NAMALWA (cell line): ENCODE data around the gene ARID3C.

ENCODE experiments used
- DNase-seq: peaks from one replicate; pipeline ENCODE4 v3.0.0-alpha.2; 2015; ENCODE audit warnings: low spot score

The ARID3C gene

GRCh38 chr9:34628656-34629490, at the start of gene ARID3C:
Gene ARID3C, minus strand, starts transcription at chr9:34629066. Its CDS starts 1,052 bp downstream, at chr9:34628014.
- DNase-seq: no peak

DNA sequence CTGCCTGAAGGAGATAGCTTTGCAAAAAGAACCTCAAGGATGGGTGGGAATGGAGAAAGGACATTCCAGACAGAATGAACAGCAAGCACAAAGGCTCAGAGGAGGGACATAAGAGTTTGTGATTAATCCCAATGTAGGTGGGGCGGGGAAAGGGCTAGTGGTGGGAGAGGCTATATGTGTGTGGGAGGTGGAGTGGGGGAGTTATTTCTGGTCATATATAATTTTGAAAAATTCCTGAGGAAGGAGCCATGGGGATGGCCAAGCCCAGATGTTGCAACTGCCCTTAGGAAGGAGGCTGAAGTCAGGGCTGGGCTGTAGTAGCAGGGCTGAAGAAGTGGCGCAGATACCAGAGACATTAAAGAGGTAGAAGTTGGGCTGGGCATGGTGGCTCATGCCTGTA, 47.0 kb upstream of the ARID3C start:
- DNase-seq: no peak

GRCh38 chr9:34675048-34675714, 46.3 kb upstream of the ARID3C start:
- DNase-seq: peak; percentile 87

DNA sequence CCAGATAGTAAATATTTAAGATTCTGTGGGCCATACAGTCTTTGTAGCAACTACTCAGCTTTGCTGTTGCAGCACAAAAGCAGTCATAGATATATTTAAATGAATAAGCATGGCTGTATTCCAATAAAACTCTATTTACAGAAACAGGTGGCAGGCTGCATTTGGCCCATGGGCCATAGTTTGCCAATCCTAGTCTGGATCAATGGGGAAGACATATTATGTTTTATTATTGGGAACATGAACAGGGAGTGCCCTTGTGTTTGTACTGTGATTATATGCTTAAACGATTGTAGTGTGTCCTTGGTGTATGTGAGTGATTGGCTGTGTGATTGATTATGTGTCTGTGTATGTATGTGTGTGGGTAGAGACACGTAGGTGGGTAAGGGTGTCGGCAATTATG, 45.6 kb upstream of the ARID3C start:
- no peak for DNase-seq

GRCh38 chr9:34671307-34671706, 42.4 kb upstream of the ARID3C start:
- DNase-seq: no peak

GRCh38 chr9:34669809-34670562, 41.1 kb upstream of the ARID3C start:
- no peak for DNase-seq

DNA sequence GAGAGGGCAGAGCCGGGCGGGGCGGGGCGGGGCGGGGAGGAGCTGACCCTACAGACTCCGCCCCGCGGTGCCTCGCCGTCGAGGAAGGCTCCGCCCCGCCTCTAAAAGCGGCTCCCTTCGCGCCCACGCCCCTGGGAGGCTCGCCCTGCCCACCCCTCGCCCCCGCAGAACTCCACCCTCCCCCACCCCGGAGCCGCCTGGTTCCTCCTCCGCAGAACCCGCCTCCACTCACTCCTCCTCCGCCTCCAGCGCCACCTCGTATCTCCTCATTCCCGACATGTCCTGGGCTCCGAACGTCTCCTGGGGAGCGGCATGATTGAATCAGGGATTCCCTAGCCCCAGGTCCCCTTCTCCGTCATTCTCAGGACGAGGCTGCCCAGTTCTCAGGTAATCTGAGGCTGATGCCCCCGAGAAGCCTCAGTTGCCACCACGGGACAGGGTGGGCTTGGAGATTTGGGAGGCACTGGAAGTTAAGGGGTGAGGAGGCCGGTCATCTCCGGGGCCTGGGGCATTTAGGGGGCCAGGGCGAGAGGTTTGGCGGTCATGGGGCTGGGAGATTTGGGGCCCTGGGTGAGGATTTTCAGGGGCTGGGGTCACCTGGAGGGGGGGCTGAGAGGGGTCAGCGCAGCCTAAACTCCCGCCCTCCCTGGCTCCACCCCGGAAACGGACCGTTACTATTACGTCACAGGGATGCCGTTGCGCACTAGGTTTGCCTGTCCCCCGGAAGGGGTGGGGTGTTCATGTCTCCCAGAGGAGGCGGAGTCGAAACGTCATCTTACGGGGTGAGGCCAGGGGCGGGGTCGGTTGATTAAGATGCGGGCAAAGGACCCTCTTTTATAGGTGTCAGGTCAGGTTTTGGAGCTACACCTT, 36.8 kb upstream of the ARID3C start:
- DNase-seq: peak; percentile 96

GRCh38 chr9:34665067-34665380, 36.2 kb upstream of the ARID3C start:
- no peak for DNase-seq

DNA sequence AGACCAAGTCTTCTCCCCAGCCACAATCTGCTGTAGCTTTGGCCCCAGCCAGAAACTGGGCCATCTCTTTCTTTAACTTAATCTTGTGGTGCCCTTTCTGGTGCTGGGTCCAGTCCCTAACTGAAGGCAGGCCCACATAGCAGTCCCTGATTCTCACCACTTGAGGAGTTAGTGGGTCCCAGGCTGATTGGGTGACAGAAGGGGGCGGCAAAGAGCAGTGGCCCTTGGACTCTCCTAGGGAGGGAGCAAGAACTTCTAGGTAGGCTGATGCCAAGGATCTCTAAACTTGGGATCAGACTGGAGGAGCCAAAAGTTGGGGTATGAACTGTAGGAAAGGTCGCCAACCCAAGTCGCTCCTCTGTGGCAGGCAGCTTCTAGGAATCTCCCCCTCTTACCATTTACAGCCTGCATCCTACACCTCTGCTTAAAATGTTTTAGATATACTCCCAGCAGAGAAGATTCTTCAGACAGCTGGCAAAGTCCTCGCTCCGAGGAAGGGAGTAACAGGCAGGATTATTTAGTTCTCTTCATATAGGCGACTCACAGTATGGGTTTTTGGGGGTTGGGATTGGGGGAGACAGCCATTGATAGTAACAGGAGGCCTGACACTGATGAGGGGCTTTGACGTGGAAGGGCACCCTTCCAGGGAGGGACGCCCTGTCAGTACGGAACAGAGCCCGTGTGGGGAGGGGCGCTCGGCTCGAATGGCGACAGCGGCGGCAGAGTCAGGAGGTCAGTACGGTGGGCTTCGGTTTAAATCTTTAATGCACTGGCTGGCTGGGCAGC, 35.6 kb upstream of the ARID3C start:
- DNase-seq: peak; percentile 88

DNA sequence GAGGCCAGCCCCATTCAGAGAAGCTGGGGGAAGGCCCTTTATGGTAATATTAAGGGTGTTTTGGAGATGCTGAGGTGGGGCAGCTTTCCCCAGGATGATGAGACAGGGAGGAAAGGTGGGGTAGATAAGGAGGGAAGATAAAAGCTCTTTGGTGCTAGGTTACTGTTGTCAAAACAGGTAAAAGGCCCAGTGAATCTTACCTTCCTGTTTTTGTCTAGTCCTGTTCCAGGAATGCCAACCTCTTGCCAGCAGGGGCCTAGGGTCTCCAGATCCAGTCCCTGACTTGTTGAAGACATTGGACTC, 34.4 kb upstream of the ARID3C start:
- DNase-seq: no peak

- DNase-seq: no peak
Measured at GRCh38 chr9:34662526-34663302, 33.8 kb upstream of the ARID3C start, which contains the start of gene CCL27. Gene CCL27, minus strand, starts transcription at chr9:34662657. Its CDS starts 24 bp downstream, at chr9:34662633.

DNA sequence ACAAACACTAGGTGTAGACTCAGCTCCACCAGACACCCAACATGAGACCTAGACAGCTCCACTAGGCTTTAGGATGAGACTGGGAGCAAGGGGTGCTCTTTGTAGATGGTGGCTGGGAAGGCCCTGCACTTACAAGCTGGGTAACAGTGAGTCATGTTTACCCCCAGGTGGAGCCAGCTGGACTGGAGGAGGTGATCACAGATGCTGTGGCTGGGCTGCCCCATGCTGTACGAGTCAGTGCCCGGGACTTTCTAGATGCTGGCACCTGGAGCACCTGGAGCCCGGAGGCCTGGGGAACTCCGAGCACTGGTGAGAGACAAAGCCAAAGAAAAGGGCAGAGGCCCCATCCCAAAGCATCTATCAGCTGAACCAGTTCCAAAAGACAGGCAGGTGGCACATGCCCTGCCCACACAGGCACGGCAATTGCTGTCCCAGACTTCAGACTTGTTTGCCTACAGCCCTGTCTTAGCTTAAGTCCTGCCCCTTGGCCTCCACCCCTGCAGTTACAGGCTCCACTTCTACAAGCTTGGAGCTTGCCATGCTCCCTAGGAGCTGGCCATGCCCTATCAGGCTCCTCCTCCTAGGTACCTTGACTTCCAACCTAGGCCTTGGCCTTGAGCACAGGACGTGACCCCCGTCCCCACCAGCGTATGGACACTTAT, 30.9 kb upstream of the ARID3C start:
- no peak for DNase-seq

- no peak for DNase-seq
Measured at GRCh38 chr9:34658461-34658860, 29.6 kb upstream of the ARID3C start.

GRCh38 chr9:34656992-34657391, 28.1 kb upstream of the ARID3C start:
- DNase-seq: no peak

GRCh38 chr9:34655394-34655793, 26.5 kb upstream of the ARID3C start:
- DNase-seq: no peak

DNA sequence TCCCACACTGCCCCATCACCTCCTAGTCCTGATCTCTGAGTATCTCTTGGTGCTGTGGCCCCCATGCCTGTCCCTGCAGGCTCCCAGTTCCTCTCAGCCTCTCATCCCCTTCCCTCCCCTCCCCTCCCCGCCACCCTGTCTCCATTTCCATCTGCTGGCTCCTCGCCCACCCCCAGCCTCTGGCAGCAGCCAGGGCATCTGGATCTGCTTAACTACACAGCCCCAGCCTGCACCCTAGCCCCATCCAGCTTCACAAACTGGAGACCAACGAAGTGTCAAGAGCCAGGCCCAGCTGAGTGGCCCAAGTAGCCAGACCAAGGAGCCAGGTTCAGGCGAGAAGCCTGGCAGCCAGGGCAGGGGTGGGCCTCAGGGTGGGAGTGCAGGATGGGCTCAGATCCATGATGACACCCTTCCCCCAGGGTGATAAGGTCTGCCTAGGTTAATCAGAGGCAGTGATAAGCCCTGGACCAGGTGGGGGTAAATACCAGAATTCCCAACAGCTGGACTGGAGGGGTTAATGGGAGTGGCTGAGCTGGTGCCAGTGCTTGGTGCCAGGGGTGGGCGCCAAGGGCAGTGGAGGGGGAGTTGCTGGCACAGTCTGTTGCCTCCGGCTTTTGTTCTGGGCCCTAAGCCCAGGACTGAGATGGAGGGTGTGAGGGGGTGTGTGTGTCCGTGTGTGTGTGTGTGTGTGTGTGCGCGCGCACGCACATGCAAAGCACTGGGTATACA, 25.6 kb upstream of the ARID3C start:
- no peak for DNase-seq

DNA sequence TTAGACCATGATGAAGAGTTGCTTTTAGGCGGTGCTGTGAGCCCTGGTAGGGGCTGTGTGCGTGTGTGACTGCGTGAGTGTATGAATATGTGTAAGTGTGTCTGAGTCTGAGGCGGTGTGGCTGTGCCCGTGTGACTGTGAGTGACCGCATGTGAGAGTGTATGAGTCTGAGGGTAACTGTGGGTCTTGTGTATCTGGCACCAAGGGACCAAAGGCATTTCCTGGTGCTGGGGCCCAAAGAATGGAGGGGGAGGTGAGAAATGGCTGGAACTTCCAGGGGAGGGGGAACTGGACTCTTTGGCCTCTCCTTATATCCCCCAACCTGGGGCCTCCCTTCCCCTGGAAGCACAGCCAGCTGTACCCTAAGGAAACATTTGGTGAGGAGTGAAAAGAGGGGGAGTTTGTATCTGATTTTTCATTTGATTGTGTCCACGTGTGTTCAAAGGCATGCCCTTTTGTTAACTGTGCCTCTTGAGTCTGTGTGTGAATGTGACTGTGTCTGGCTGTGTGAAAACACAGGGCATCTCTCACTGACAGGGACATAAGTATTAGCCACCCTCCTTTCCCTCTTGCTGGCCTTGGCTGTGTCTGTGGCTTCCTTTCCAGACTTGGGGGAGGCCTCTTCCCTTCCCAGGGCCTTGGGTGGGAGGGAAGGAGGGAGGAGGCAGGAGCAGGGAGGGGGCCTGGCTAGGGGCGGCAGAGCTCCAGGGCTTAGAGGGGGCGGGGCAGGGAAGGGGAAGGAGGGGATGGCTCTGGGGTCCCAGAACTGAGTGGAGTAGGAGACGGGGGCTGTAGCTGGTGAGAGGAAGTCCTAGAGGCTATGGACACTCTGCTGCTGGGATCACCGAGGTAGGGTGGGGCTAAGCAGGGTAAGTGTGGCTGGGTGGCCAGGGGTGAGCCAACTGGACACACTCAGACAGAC, 24.5 kb upstream of the ARID3C start:
- no peak for DNase-seq

DNA sequence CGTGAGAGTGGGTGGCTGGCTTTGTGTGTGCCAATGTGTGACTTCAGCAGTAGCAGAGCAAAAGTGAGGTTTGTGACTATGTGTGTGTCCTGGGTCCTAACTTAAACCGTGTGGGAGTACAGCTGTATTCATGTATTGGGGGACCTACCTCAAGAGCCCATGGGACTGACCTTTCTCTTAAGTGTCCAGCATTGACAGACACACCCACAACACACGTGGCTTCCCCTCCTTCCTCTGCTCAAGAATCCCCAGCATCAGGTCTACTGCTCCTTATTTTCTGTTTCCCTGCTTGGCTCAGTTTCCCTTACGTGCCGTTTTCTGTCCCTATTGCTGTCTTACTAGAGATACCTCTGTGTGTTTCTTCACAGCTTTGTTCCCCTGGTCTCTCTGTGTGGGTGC, 23.7 kb upstream of the ARID3C start:
- no peak for DNase-seq
